GM19455 (cell line): ENCODE results near the gene TRAFD1.

Source experiments
- ATAC-seq: cut with Tn5 transposase; IDR thresholded peaks from one replicate; pipeline ENCODE4 v1.9.1; 2021; ENCODE audit not compliant: unreplicated experiment

Gene TRAFD1

DNA sequence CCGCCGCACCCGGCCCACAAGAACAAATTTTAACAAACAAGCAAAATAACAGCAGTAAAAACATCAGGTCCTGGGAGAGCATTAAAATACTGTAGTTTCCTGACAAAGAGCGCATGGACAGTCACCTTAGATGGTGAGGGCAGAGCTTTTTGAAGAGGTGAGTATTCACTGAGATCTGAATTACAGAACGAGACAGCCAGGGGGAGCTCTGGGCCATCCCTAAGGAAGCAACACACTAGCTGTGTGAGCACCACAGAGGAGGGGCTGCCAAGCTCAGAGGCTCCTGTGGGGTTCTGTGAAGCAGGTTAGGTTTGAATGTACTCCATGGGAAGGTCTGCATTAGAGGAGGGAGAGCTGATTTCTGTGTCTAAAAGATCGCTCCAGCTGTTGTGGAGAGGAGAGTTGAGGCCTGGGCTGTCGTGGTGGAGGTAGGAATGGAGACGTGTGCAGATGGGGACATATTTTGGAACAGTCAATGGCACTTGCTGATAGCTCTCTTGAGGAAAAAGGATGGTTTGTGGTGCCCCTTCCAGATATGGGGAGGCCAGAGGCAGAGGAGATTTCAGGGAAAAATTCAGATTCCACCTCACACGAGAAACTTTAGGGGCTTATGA, 72.9 kb downstream of the TRAFD1 start:
- ATAC-seq: no peak

- ATAC-seq: no peak
Observed at GRCh38 chr12:112199136-112199535, 73.8 kb downstream of the TRAFD1 start.
